H1 (cell line): ENCODE results near the gene CKAP4. TPM values are rescaled to one million over a fixed set of nuclear protein-coding genes. Genes with fewer than 3 reads are reported as not detected.

Experiments
- CTCF ChIA-PET: fragments of 300-600 bp; sonication (Branson Sonifier 250); formaldehyde crosslinking; loops from one replicate; lab custom pipeline; 2021; ENCODE audit not compliant: partially characterized antibody; lab: Charles Lee
- POLR2A ChIA-PET: fragments of 300-600 bp; sonication (Branson Sonifier 250); formaldehyde crosslinking; loops from one replicate; lab custom pipeline; 2021; ENCODE audit warnings: inconsistent platforms; ENCODE audit not compliant: partially characterized antibody; lab: Charles Lee
- DNase-seq, 2 experiments: peaks; one replicate each; pipeline versions ENCODE4 v3.0.0 to v3.0.0-alpha.2; 2010 to 2022; ENCODE audit warnings: low spot score in 2 of 2, low read depth in 1 of 2, mixed read lengths in 1 of 2
- FAIRE-seq: peaks from 2 replicates; lab custom pipeline; 2011; peaks lifted over from hg19 to GRCh38; lab: Jason Lieb, UNC
- H2AFZ ChIP-seq: 2 replicates; pipeline ENCODE4 v1.8.1; 2012; ENCODE audit warnings: low read length, inconsistent platforms
- H2AK5ac ChIP-seq: 2 replicates; pipeline ENCODE4 v1.6.1; 2013; ENCODE audit warnings: low read depth, low read length
- H2BK120ac ChIP-seq: replicated peaks from 2 replicates; pipeline ENCODE3; 2013; ENCODE audit warnings: low read depth, low read length, inconsistent platforms
- H2BK12ac ChIP-seq: 2 replicates; pipeline ENCODE4 v1.6.1; 2013; ENCODE audit warnings: low read depth, low read length
- H2BK15ac ChIP-seq: 2 replicates; pipeline ENCODE4 v1.6.1; 2013; ENCODE audit warnings: low read length
- H2BK20ac ChIP-seq: 2 replicates; pipeline ENCODE4 v1.6.1; 2013; ENCODE audit warnings: low read length
- H2BK5ac ChIP-seq: 2 replicates; pipeline ENCODE4 v1.6.1; 2013; ENCODE audit warnings: low read depth, low read length
- H3K14ac ChIP-seq: 2 replicates; pipeline ENCODE4 v1.6.1; 2013; ENCODE audit warnings: inconsistent platforms; ENCODE audit not compliant: insufficient read length
- H3K18ac ChIP-seq: 2 replicates; pipeline ENCODE4 v1.6.1; 2013; ENCODE audit warnings: low read length; ENCODE audit errors: extremely low read depth
- H3K23ac ChIP-seq: 2 replicates; pipeline ENCODE4 v1.6.1; 2013; ENCODE audit warnings: inconsistent platforms; ENCODE audit not compliant: insufficient read length
- H3K23me2 ChIP-seq: 2 replicates; pipeline ENCODE4 v1.6.1; 2013; ENCODE audit warnings: low read depth, low read length
- H3K27ac ChIP-seq: 2 replicates; pipeline ENCODE4 v1.6.1; 2011; ENCODE audit warnings: low read depth, low read length, inconsistent platforms
- H3K27me3 ChIP-seq, 4 experiments: replicated peaks in 1 of 4; 1 replicate in 1 of 4; 2 replicates in 3 of 4; pipeline versions ENCODE4 v1.6.1 to v1.8.1; 2011 to 2013; ENCODE audit warnings: low read length in 3 of 4, mild to moderate bottlenecking in 3 of 4, inconsistent platforms in 2 of 4, mixed read lengths in 2 of 4, moderate library complexity in 1 of 4; ENCODE audit not compliant: control insufficient read depth in 3 of 4, insufficient read depth in 3 of 4; ENCODE audit errors: extremely low read depth in 1 of 4
- H3K36me3 ChIP-seq, 4 experiments: 2 replicates each; pipeline versions ENCODE4 v1.6.1 to v1.8.1; 2011 to 2013; ENCODE audit warnings: mild to moderate bottlenecking in 4 of 4, low read length in 3 of 4, moderate library complexity in 2 of 4, control low read depth in 1 of 4, inconsistent platforms in 1 of 4; ENCODE audit not compliant: insufficient read depth in 4 of 4, control insufficient read depth in 2 of 4
- H3K4ac ChIP-seq: replicated peaks from 2 replicates; pipeline ENCODE3; 2013; ENCODE audit warnings: low read length, low read depth, mixed read lengths, inconsistent platforms; ENCODE audit not compliant: insufficient read length
- H3K4me1 ChIP-seq, 4 experiments: replicated peaks in 1 of 4; 1 replicate in 1 of 4; 2 replicates in 3 of 4; pipeline versions ENCODE4 v1.6.1 to v1.8.1; 2011 to 2013; ENCODE audit warnings: low read length in 3 of 4, inconsistent platforms in 2 of 4, mixed read lengths in 1 of 4; ENCODE audit not compliant: insufficient read depth in 4 of 4, control insufficient read depth in 3 of 4
- H3K4me2 ChIP-seq, 2 experiments: 2 replicates each; pipeline versions ENCODE4 v1.6.1 to v1.8.1; 2011 to 2013; ENCODE audit warnings: low read depth in 2 of 2, low read length in 2 of 2, control low read depth in 1 of 2, inconsistent platforms in 1 of 2, mild to moderate bottlenecking in 1 of 2; ENCODE audit not compliant: insufficient read depth in 1 of 2
- H3K4me3 ChIP-seq, 4 experiments: fragments of 200-600, 300-600 bp in 1 of 4; sonication (generic), shearing (Covaris generic), sonication (Bioruptor Twin) in 1 of 4; 2 replicates each; pipeline versions ENCODE4 v1.5.1 to v1.8.1; 2011 to 2016; ENCODE audit warnings: low read length in 4 of 4, low read depth in 3 of 4, control low read depth in 2 of 4, inconsistent platforms in 2 of 4, mild to moderate bottlenecking in 2 of 4, mixed read lengths in 1 of 4, moderate library complexity in 1 of 4; ENCODE audit not compliant: insufficient read depth in 2 of 4; ENCODE audit errors: extremely low read depth in 1 of 4
- H3K56ac ChIP-seq: replicated peaks from 2 replicates; pipeline ENCODE3; 2013; ENCODE audit warnings: low read depth, mild to moderate bottlenecking, mixed read lengths, low read length, inconsistent platforms; ENCODE audit not compliant: insufficient read length
- H3K79me1 ChIP-seq: 2 replicates; pipeline ENCODE4 v1.6.1; 2013; ENCODE audit warnings: low read depth, low read length, control low read depth
- H3K79me2 ChIP-seq, 2 experiments: 2 replicates each; pipeline versions ENCODE4 v1.6.1 to v1.8.1; 2012 to 2013; ENCODE audit warnings: low read length in 2 of 2, mild to moderate bottlenecking in 2 of 2, inconsistent platforms in 1 of 2; ENCODE audit not compliant: insufficient read depth in 2 of 2, control insufficient read depth in 1 of 2
- H3K9ac ChIP-seq, 4 experiments: replicated peaks in 1 of 4; 1 replicate in 1 of 4; 2 replicates in 3 of 4; pipeline versions ENCODE4 v1.6.1 to v1.8.1; 2011 to 2013; ENCODE audit warnings: low read depth in 3 of 4, low read length in 3 of 4, control low read depth in 2 of 4, mild to moderate bottlenecking in 2 of 4, moderate library complexity in 2 of 4, inconsistent platforms in 1 of 4; ENCODE audit errors: extremely low read depth in 1 of 4
- H3K9me3 ChIP-seq, 2 experiments: 2 replicates each; pipeline versions ENCODE4 v1.6.1 to v1.8.1; 2012 to 2013; ENCODE audit warnings: mild to moderate bottlenecking in 2 of 2, moderate library complexity in 2 of 2, control low read depth in 1 of 2, inconsistent platforms in 1 of 2, low read depth in 1 of 2, low read length in 1 of 2, mixed read lengths in 1 of 2; ENCODE audit not compliant: insufficient read depth in 2 of 2
- H4K20me1 ChIP-seq, 2 experiments: replicated peaks in 1 of 2; 2 replicates each; pipeline versions ENCODE3 to v1.8.1; 2011 to 2013; ENCODE audit warnings: inconsistent platforms in 2 of 2, low read length in 2 of 2, mild to moderate bottlenecking in 1 of 2; ENCODE audit not compliant: insufficient read depth in 2 of 2, control insufficient read depth in 1 of 2
- H4K5ac ChIP-seq: 2 replicates; pipeline ENCODE4 v1.6.1; 2013; ENCODE audit warnings: low read length, low read depth, mixed read lengths, inconsistent platforms; ENCODE audit not compliant: insufficient read length
- H4K8ac ChIP-seq: 2 replicates; pipeline ENCODE4 v1.8.0; 2013; ENCODE audit warnings: mild to moderate bottlenecking, moderate library complexity, low read length, inconsistent platforms; ENCODE audit not compliant: insufficient read depth; ENCODE audit errors: extremely low read depth
- H4K91ac ChIP-seq: replicated peaks from 2 replicates; pipeline ENCODE3; 2013; ENCODE audit warnings: low read length, mixed read lengths, inconsistent platforms; ENCODE audit not compliant: insufficient read length
- BACH1 ChIP-seq: IDR thresholded peaks from 2 replicates; pipeline ENCODE4 v1.6.1; 2012; ENCODE audit warnings: low read length, improper control_type of control experiment
- CREB1 ChIP-seq: IDR thresholded peaks from 2 replicates; pipeline ENCODE4 v1.6.1; 2012; ENCODE audit warnings: inconsistent platforms
- GTF2F1 ChIP-seq: IDR thresholded peaks from 2 replicates; pipeline ENCODE4 v1.6.1; 2012; ENCODE audit warnings: low read depth, low read length, improper control_type of control experiment, borderline replicate concordance
- HDAC6 ChIP-seq: IDR thresholded peaks from one replicate; pipeline ENCODE4 v1.7.1; 2012; ENCODE audit warnings: low read depth, mild to moderate bottlenecking, inconsistent platforms, low read length, moderate library complexity
- KDM1A ChIP-seq: fragments of 200-600, 300-600 bp; sonication (generic); IDR thresholded peaks from 2 replicates; pipeline ENCODE4 v1.7.1; 2016; ENCODE audit warnings: mild to moderate bottlenecking, low read length, borderline replicate concordance
- KDM4A ChIP-seq: IDR thresholded peaks from one replicate; pipeline ENCODE4 v1.7.1; 2012; ENCODE audit warnings: low read depth, mild to moderate bottlenecking, moderate library complexity, low read length, inconsistent platforms; ENCODE audit not compliant: severe bottlenecking
- NRF1 ChIP-seq: IDR thresholded peaks from 2 replicates; pipeline ENCODE4 v1.6.1; 2011; ENCODE audit warnings: mild to moderate bottlenecking, low read depth, low read length, improper control_type of control experiment
- PHF8 ChIP-seq: fragments of 200-600 bp; sonication (generic); conservative IDR thresholded peaks from 2 replicates; pipeline ENCODE4 v1.7.1; 2012; ENCODE audit warnings: low read depth, mild to moderate bottlenecking, inconsistent platforms, low read length, moderate library complexity
- SIRT6 ChIP-seq: IDR thresholded peaks from one replicate; pipeline ENCODE4 v1.7.1; 2012; ENCODE audit warnings: low read length, inconsistent platforms
- SP1 ChIP-seq: IDR thresholded peaks from 2 replicates; pipeline ENCODE4 v1.6.1; 2011; ENCODE audit warnings: low read depth, low read length
- SUZ12 ChIP-seq: fragments of 200-600 bp; sonication (generic); IDR thresholded peaks from 2 replicates; pipeline ENCODE4 v1.6.1; 2012; ENCODE audit warnings: mild to moderate bottlenecking, inconsistent platforms, low read length, moderate library complexity, mixed read lengths
- USF2 ChIP-seq: IDR thresholded peaks from 2 replicates; pipeline ENCODE4 v1.6.1; 2011; ENCODE audit warnings: low read length, improper control_type of control experiment
- WGBS, 2 experiments: shearing (Covaris generic) in 1 of 2; methylation state at CpG; one replicate each; pipeline versions ENCODE4 v1.1.6 to v1.1.7; 2013 to 2015; ENCODE audit warnings: low lambda C conversion rate in 2 of 2, mixed read lengths in 2 of 2, inconsistent platforms in 1 of 2, low coverage in 1 of 2, missing lambda C conversion rate in 1 of 2; ENCODE audit not compliant: insufficient replicate concordance in 2 of 2, insufficient coverage in 1 of 2, insufficient read length in 1 of 2; ENCODE audit errors: extremely low coverage in 1 of 2, missing lambda C conversion rate in 1 of 2; 5-methylcytosine and 5-hydroxymethylcytosine counted together
- polyA plus RNA-seq, 7 experiments: library from polyadenylated mRNA; depleted of rRNA in 3 of 7; stranded (reverse) in 5 of 7; unstranded in 2 of 7; fragments of >200 nt in 5 of 7; fragments of 200-250 nt in 2 of 7; gene quantifications; 1 replicate in 5 of 7; 2 replicates in 1 of 7; 4 replicates in 1 of 7; pipeline versions ENCODE4 v1.2.1 to v1.2.3, GENCODE V29; 2011 to 2013; ENCODE audit warnings: missing spikeins in 2 of 7, mixed read lengths in 2 of 7
- total RNA-seq: library from RNA; stranded (reverse); fragmentation: NEBNext Ultra II Directional; extraction: Animal tissue kit (Norgen Biotek cat#: 25700); gene quantifications from 2 replicates; pipeline ENCODE4 v1.2.1, GENCODE V29; 2021

The CKAP4 gene
- total and polyA plus RNA-seq, 2 of the 8 experiments (the other 6 are each of a cell fraction or from before 2014, with no cell fraction given): 35.8 to 80.7 TPM

GRCh38 chr12:106271575-106272505 is 24.0 kb upstream of the CKAP4 start:
- Histone ChIP-seq H4K20me1 (no peaks in the 10 kb centered on the region), H4K91ac (no peak overlapping the region), H3K4me2 (no peak overlapping the region), H2BK15ac (no peak overlapping the region), H2BK12ac (no peak overlapping the region), H3K23ac (no peak overlapping the region), H3K79me2 (no peaks in the 10 kb centered on the region), H2BK5ac (no peak overlapping the region), H2AK5ac (no peak overlapping the region), H2AFZ (no peak overlapping the region), H4K5ac (no peak overlapping the region), H3K14ac (no peak overlapping the region), H3K27me3 (no peaks in the 10 kb centered on the region), H2BK120ac (no peak overlapping the region), H3K9ac (no peak overlapping the region), H3K36me3 (no peaks in the 10 kb centered on the region), H3K4ac (no peak overlapping the region), H3K9me3 (no peaks in the 10 kb centered on the region), H3K4me1 (no peaks in the 10 kb centered on the region), H3K4me3 (no peak overlapping the region), H2BK20ac (no peak overlapping the region), H3K56ac (no peak overlapping the region), H3K23me2 (peaks cover 2% of the 10 kb centered on the region; the same call in 1 of the 2 replicates), H3K18ac (no peak overlapping the region; the same call in 1 of the 2 replicates), H3K79me1 (no peaks in the 10 kb centered on the region; the same call in 1 of the 2 replicates), H3K27ac (no peak overlapping the region), H4K8ac (no peak overlapping the region)
- no peak for FAIRE-seq
- POLR2A ChIA-PET: no interaction called here
- CTCF ChIA-PET: interaction anchor here (1.0 to 4.3 kb wide), 4 partner anchors 8 to 43 kb away, joined by 3 to 18 read pairs (median 4); no protein-coding TSS in a partner anchor
- DNase-seq: no peak
- WGBS, 2 experiments: 94% methylated on average over 5 of the region's 5 CpGs; no CpG with 5 or more reads in 1 of the 2 experiments
- TF ChIP-seq KDM4A (no peak), CREB1 (no peak), PHF8 (no peak), HDAC6 (no peak), KDM1A (no peak), NRF1 (no peak), SUZ12 (no peak), USF2 (no peak), GTF2F1 (no peak), SIRT6 (no peak), BACH1 (no peak), SP1 (no peak)
